Sigmoid colon (tissue), 3 donors: Measurements from ENCODE around the gene EDEM1.

Experiments used
- POLR2A ChIP-seq, 2 donors: fragments of 450-650 bp; IDR thresholded peaks; one replicate each; pipeline ENCODE4 v1.6.1; 2016; ENCODE audit warnings: antibody characterized with exemption in 2 of 2, mild to moderate bottlenecking in 2 of 2, moderate library complexity in 2 of 2
- TF ChIP-seq, protein P1 (sequence below), 4 experiments: fragments of 450-650 bp in 3 of 4; fragments of 200-600 bp in 1 of 4; IDR thresholded peaks; one replicate each; pipeline ENCODE4 v1.5.1; 2016 to 2019; ENCODE audit warnings: antibody characterized with exemption in 4 of 4, mild to moderate bottlenecking in 3 of 4, moderate library complexity in 2 of 4

- TF ChIP-seq, protein P1, sequence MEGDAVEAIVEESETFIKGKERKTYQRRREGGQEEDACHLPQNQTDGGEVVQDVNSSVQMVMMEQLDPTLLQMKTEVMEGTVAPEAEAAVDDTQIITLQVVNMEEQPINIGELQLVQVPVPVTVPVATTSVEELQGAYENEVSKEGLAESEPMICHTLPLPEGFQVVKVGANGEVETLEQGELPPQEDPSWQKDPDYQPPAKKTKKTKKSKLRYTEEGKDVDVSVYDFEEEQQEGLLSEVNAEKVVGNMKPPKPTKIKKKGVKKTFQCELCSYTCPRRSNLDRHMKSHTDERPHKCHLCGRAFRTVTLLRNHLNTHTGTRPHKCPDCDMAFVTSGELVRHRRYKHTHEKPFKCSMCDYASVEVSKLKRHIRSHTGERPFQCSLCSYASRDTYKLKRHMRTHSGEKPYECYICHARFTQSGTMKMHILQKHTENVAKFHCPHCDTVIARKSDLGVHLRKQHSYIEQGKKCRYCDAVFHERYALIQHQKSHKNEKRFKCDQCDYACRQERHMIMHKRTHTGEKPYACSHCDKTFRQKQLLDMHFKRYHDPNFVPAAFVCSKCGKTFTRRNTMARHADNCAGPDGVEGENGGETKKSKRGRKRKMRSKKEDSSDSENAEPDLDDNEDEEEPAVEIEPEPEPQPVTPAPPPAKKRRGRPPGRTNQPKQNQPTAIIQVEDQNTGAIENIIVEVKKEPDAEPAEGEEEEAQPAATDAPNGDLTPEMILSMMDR (IDR thresholded peaks at IDR 0.05), result no peak
- TF ChIP-seq POLR2A (IDR thresholded peaks at IDR 0.05), result no peak
Observed at GRCh38 chr3:5252131-5252530, 64.6 kb downstream of the EDEM1 start.
